ENCODE measurements around the gene POU4F2.

The POU4F2 gene

GRCh38 chr4:146645921-146646320, 7.2 kb downstream of the POU4F2 start:
- TF ChIP-seq CTCF (IDR thresholded peaks at IDR 0.05) (no peak), ZFX (IDR thresholded peaks at IDR 0.05; ENCODE audit: borderline replicate concordance) (no peak)
- H3K27ac ChIP-seq, result no peak overlapping the region

- TF ChIP-seq CTCF (IDR thresholded peaks at IDR 0.05) (no peak), ZFX (IDR thresholded peaks at IDR 0.05; ENCODE audit: borderline replicate concordance) (no peak)
- no peak overlapping the region for H3K27ac ChIP-seq
Measured at GRCh38 chr4:146646593-146647325, 8.1 kb downstream of the POU4F2 start.

- TF ChIP-seq ZFX (IDR thresholded peaks at IDR 0.05; ENCODE audit: borderline replicate concordance) (no peak), CTCF (IDR thresholded peaks at IDR 0.05) (no peak)
- no peak overlapping the region for H3K27ac ChIP-seq
Measured at GRCh38 chr4:146647615-146648460, 9.1 kb downstream of the POU4F2 start.

- TF ChIP-seq CTCF (IDR thresholded peaks at IDR 0.05) (no peak), ZFX (IDR thresholded peaks at IDR 0.05; ENCODE audit: borderline replicate concordance) (no peak)
- no peak overlapping the region for H3K27ac ChIP-seq
Measured at GRCh38 chr4:146648461-146648783, 9.7 kb downstream of the POU4F2 start.

DNA sequence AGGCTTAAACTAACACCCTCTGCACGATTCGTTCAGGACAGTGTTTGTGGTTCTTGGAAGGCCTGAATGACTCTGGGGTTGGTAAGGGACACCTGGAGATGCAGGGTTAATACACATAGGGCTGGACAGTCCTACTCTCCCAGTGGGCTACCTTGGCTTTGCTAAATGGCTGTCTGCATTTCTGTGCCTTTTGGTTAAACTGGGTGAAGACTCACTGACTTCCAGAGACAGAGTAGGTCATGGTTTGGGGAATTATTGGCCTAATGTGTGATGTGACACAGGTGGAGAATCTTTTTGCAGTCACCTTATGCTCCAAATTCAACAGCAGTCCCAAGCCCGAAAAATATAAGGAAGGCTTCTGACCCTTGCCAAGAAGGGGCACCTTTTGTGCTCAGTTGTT, 10.5 kb downstream of the POU4F2 start:
- no peak overlapping the region for H3K27ac ChIP-seq
- TF ChIP-seq ZFX (IDR thresholded peaks at IDR 0.05; ENCODE audit: borderline replicate concordance), result no peak
- no peak for TF ChIP-seq CTCF (IDR thresholded peaks at IDR 0.05)

DNA sequence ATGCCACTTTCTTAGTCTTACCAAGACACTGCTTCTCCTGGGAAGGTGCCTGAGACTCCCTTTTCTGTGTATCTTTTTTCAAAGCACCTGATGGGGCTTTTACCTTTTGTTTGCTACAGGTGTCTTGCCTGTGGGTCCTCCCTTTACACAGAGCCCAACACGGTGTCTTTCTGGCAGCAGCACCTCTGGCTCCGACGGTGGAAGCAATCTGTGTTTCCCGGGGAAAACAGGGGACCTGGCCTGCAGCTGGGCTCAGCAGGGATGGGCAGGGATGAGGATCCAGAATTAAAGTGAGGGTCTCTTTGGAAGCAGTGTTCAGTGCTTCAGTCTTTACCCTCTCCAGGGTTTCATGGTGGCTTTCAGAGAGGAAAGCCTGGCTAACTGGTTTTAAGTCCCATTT, 11.3 kb downstream of the POU4F2 start:
- TF ChIP-seq ZFX (IDR thresholded peaks at IDR 0.05; ENCODE audit: borderline replicate concordance) (no peak), CTCF (IDR thresholded peaks at IDR 0.05) (no peak)
- H3K27ac ChIP-seq, result no peak overlapping the region

All from 22Rv1 (cell line).